Vagina (tissue), 2 donors: ENCODE results near the gene CATSPERD. TPM values are rescaled to one million over a fixed set of nuclear protein-coding genes. Genes with fewer than 3 reads are reported as not detected.

ENCODE experiments used
- DNase-seq, 2 donors: peaks; one replicate each; pipeline ENCODE4 v3.0.0-alpha.2; 2017; ENCODE audit errors: extremely low spot score in 2 of 2
- H3K27ac ChIP-seq: fragments of 200-600 bp; sonication (generic); one replicate; pipeline ENCODE4 v1.5.1; 2019
- H3K27me3 ChIP-seq: fragments of 200-600 bp; sonication (generic); one replicate; pipeline ENCODE4 v1.5.1; 2019
- H3K36me3 ChIP-seq, 2 donors: fragments of 200-600 bp; sonication (generic); one replicate each; pipeline ENCODE4 v1.5.1; 2017 to 2019
- H3K4me1 ChIP-seq: fragments of 200-600 bp; sonication (generic); one replicate; pipeline ENCODE4 v1.5.1; 2019
- H3K4me3 ChIP-seq, 2 donors: fragments of 200-600 bp; sonication (generic); 1 replicate in 1 of 2; 2 replicates in 1 of 2; pipeline ENCODE4 v1.5.1; 2016 to 2019
- H3K9me3 ChIP-seq: fragments of 200-600 bp; sonication (generic); one replicate; pipeline ENCODE4 v1.5.1; 2019
- CTCF ChIP-seq, 3 experiments: fragments of 450-650 bp in 2 of 3; fragments of 200-600 bp in 1 of 3; sonication (generic) in 1 of 3; IDR thresholded peaks; one replicate each; pipeline ENCODE4 v1.5.1; 2017 to 2019; ENCODE audit warnings: antibody characterized with exemption in 3 of 3, mild to moderate bottlenecking in 2 of 3, moderate library complexity in 2 of 3
- POLR2A ChIP-seq, 2 donors: fragments of 450-650 bp; IDR thresholded peaks; one replicate each; pipeline ENCODE4 v1.6.1; 2017; ENCODE audit warnings: antibody characterized with exemption in 2 of 2, mild to moderate bottlenecking in 2 of 2, moderate library complexity in 2 of 2
- POLR2AphosphoS5 ChIP-seq, 2 donors: sonication (generic); formaldehyde crosslinking; IDR thresholded peaks; one replicate each; pipeline ENCODE4 v1.9.0; 2017; ENCODE audit warnings: antibody characterized with exemption in 2 of 2, mild to moderate bottlenecking in 2 of 2, low read depth in 1 of 2; ENCODE audit not compliant: insufficient read depth in 1 of 2
- intact Hi-C: fragments of 100-400 bp; cut with DNase I; formaldehyde crosslinking; loops from one replicate; pipeline ENCODE4 v1.15.1; 2023
- total RNA-seq: library from RNA; depleted of rRNA; stranded (reverse); fragments of >200 nt; gene quantifications from one replicate; pipeline ENCODE4 v1.2.3, GENCODE V29; 2016

CATSPERD gene
- total RNA-seq, 1 donor from 2014 or later: not detected

- no peak for DNase-seq
- TF ChIP-seq POLR2AphosphoS5 (IDR thresholded peaks at IDR 0.05; ENCODE audit: insufficient read depth in 1 of 2, low read depth in 1 of 2): no peak
- no peak for TF ChIP-seq CTCF (IDR thresholded peaks at IDR 0.05)
- no peak for TF ChIP-seq POLR2A (IDR thresholded peaks at IDR 0.05)
- Histone ChIP-seq H3K9me3 (no peaks in the 10 kb centered on the region), H3K4me3 (no peak overlapping the region), H3K27me3 (no peaks in the 10 kb centered on the region), H3K27ac (no peak overlapping the region), H3K4me1 (peaks cover 24% of the 10 kb centered on the region), H3K36me3 (peaks cover 0 to 66% of the 10 kb centered on the region in 2 donors)
- intact Hi-C loops: no loop called here
Measured at GRCh38 chr19:5696196-5697021, 24.0 kb upstream of the CATSPERD start.

- intact Hi-C loops: no loop called here
- H3K4me3 ChIP-seq: no peak overlapping the region
- H3K27me3 ChIP-seq: no peaks in the 10 kb centered on the region
- no peak overlapping the region for H3K27ac ChIP-seq
- no peak for DNase-seq
- peaks cover 16% of the 10 kb centered on the region for H3K4me1 ChIP-seq
- no peaks in the 10 kb centered on the region for H3K9me3 ChIP-seq
- H3K36me3 ChIP-seq: peaks cover 0 to 65% of the 10 kb centered on the region in 2 donors
- TF ChIP-seq POLR2A (IDR thresholded peaks at IDR 0.05) (no peak), CTCF (IDR thresholded peaks at IDR 0.05) (no peak), POLR2AphosphoS5 (IDR thresholded peaks at IDR 0.05; ENCODE audit: insufficient read depth in 1 of 2, low read depth in 1 of 2) (no peak)
Measured at GRCh38 chr19:5697022-5697889, 23.2 kb upstream of the CATSPERD start.

- no peak for DNase-seq
- peaks cover 8% of the 10 kb centered on the region for H3K4me1 ChIP-seq
- H3K9me3 ChIP-seq: no peaks in the 10 kb centered on the region
- TF ChIP-seq CTCF (IDR thresholded peaks at IDR 0.05) (no peak), POLR2AphosphoS5 (IDR thresholded peaks at IDR 0.05; ENCODE audit: insufficient read depth in 1 of 2, low read depth in 1 of 2) (no peak), POLR2A (IDR thresholded peaks at IDR 0.05) (no peak)
- H3K27ac ChIP-seq: no peak overlapping the region
- peaks cover 0 to 57% of the 10 kb centered on the region in 2 donors for H3K36me3 ChIP-seq
- intact Hi-C loops: no loop called here
- H3K4me3 ChIP-seq: no peak overlapping the region
- H3K27me3 ChIP-seq: no peaks in the 10 kb centered on the region
Measured at GRCh38 chr19:5697890-5698634, 22.4 kb upstream of the CATSPERD start.

- H3K4me1 ChIP-seq: peaks cover under 1% of the 10 kb centered on the region
- intact Hi-C loops: no loop called here
- H3K9me3 ChIP-seq: no peaks in the 10 kb centered on the region
- TF ChIP-seq CTCF (IDR thresholded peaks at IDR 0.05) (no peak), POLR2A (IDR thresholded peaks at IDR 0.05) (no peak), POLR2AphosphoS5 (IDR thresholded peaks at IDR 0.05; ENCODE audit: insufficient read depth in 1 of 2, low read depth in 1 of 2) (no peak)
- no peak for DNase-seq
- no peak overlapping the region for H3K27ac ChIP-seq
- H3K36me3 ChIP-seq: peaks cover 0 to 60% of the 10 kb centered on the region in 2 donors
- no peak overlapping the region for H3K4me3 ChIP-seq
- H3K27me3 ChIP-seq: no peaks in the 10 kb centered on the region
Measured at GRCh38 chr19:5698635-5699422, 21.6 kb upstream of the CATSPERD start.
